Fibroblast of villous mesenchyme (primary cell): ENCODE data around the gene SEPTIN1. TPM values are rescaled to one million over a fixed set of nuclear protein-coding genes. Genes with fewer than 3 reads are reported as not detected.
A peak's percentile ranks its signal among the peaks of the same experiment; 100 is the strongest.

Source experiments
- DNase-seq: peaks from one replicate; pipeline ENCODE4 v3.0.0-alpha.2; 2010; ENCODE audit warnings: low read depth
- H3K4me3 ChIP-seq: 2 replicates; pipeline ENCODE4 v1.5.1; 2011; ENCODE audit warnings: low read depth, mild to moderate bottlenecking, low read length
- total RNA-seq: library from RNA; depleted of rRNA; stranded (reverse); fragments of >200 nt; gene quantifications from 2 replicates; pipeline ENCODE4 v1.2.3, GENCODE V29; 2012
- TF ChIP-seq, protein P1 (sequence below): IDR thresholded peaks from 2 replicates; pipeline ENCODE4 v1.5.1; 2012; ENCODE audit warnings: low read depth, mild to moderate bottlenecking, low read length; ENCODE audit not compliant: insufficient read depth

The SEPTIN1 gene
- total RNA-seq, 1 donor: 0.43 TPM

GRCh38 chr16:30418350-30419181 is 36.2 kb upstream of the SEPTIN1 start:
- DNase-seq: no peak
- peak overlapping the region; percentile 67 for H3K4me3 ChIP-seq
- TF ChIP-seq, protein P1, sequence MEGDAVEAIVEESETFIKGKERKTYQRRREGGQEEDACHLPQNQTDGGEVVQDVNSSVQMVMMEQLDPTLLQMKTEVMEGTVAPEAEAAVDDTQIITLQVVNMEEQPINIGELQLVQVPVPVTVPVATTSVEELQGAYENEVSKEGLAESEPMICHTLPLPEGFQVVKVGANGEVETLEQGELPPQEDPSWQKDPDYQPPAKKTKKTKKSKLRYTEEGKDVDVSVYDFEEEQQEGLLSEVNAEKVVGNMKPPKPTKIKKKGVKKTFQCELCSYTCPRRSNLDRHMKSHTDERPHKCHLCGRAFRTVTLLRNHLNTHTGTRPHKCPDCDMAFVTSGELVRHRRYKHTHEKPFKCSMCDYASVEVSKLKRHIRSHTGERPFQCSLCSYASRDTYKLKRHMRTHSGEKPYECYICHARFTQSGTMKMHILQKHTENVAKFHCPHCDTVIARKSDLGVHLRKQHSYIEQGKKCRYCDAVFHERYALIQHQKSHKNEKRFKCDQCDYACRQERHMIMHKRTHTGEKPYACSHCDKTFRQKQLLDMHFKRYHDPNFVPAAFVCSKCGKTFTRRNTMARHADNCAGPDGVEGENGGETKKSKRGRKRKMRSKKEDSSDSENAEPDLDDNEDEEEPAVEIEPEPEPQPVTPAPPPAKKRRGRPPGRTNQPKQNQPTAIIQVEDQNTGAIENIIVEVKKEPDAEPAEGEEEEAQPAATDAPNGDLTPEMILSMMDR: peak; percentile 21

DNA sequence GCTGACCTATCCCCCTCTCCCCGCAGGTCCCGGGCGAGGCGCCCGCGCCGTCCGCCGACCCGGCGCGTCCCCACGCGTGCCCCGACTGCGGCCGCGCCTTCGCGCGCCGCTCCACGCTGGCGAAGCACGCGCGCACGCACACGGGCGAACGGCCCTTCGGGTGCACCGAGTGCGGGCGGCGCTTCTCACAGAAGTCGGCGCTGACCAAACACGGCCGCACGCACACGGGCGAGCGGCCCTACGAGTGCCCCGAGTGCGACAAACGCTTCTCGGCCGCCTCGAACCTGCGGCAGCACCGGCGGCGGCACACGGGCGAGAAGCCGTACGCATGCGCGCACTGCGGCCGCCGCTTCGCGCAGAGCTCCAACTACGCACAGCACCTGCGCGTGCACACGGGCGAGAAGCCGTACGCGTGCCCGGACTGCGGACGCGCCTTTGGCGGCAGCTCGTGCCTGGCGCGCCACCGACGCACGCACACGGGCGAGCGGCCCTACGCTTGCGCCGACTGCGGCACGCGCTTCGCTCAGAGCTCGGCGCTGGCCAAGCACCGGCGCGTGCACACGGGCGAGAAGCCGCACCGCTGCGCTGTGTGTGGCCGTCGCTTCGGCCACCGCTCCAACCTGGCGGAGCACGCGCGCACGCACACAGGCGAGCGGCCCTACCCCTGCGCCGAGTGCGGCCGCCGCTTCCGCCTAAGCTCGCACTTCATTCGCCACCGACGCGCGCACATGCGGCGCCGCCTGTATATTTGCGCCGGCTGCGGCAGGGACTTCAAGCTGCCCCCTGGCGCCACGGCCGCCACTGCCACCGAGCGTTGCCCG is 35.4 kb upstream of the SEPTIN1 start:
- TF ChIP-seq, protein P1: no peak
- peak; percentile 91 for DNase-seq
- H3K4me3 ChIP-seq: peak overlapping the region; percentile 67

DNA sequence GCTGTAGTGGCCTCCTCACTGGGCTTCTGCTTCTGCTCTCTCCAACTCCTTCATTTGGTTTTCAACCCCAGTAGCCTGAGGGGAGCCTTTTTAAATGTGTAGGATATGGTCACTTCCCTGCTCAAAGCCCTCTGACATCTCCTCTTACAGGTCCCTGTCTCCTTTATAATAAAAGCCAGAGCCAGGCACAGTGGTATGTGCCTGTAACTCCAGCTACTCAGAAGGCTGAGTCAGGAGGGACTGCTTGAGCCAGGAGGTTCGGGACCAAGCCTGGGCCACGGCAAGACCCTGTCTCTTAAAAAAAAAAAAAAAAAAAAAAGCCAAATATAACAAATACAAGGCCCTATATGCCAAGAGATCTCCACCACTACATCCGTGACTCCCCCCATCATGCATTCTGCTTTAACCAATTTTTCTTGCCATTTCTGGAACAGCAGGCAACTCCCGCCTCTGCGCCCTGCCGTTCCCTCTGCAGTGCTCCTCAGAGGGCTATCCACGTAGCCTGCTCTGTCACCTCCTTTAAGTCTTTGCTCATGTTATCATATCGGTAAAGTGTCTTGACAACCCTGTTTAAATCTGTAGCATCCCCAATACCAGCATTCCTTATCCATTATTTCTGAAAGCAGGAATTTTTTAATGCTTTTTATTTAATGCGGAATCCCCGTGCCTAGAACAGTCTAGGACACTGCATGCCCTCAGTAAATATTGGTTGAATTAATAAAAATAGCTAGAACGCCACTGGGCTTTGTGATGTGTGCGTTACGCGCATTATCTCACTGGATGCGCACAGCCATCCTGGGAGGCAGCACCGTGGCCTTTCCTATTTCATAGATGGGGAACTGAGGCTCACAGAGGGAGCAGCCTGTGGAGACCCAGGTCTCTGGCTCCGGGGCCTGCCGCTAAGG is 34.5 kb upstream of the SEPTIN1 start:
- no peak for DNase-seq
- peak overlapping the region; percentile 67 for H3K4me3 ChIP-seq
- TF ChIP-seq, protein P1: no peak

DNA sequence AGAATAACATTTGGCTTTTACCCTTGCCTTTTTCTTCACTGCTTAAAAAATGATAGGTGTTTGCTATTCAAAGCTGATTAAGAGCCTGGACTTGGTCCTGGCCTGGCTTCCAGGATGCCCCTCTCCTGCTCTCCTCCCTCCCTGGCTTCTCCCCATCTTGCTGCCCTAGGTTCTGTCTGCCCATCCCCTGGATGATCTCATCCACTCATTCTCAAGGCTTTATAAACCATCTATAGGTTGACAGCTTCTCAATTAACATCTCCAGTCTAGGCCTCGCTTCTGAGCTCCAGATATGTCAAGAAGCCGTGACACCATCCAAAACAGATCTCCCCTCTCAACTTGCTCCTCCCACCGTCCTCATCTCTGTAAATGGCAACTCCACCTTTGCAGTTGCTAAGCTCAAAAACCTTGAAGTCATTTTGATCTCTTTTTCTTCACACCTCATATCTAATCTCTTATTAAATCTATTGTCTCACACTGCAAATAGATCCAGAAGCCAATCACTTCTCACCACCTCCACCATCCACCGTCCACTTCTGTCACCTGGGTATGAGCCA is 33.8 kb upstream of the SEPTIN1 start:
- TF ChIP-seq, protein P1: no peak
- DNase-seq: no peak
- H3K4me3 ChIP-seq: no peak overlapping the region

DNA sequence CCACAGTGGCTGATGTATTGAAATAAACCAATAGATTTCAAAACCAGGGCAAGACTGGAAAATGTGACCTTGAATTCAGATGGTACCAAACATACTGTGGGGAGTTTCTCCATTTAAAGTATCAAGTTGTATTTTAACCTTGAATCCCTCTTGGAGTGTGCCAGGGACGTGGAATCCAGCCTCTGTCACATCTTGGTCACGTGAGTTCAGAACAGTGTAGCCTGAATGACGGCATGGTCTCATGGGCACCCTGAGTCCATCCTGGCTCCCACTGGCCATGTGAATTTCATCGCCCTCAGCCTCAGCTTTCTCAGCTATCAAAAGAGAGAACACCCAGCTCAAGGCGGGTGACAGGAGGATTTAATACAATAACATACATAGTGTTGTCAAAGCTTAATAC is 31.8 kb upstream of the SEPTIN1 start:
- TF ChIP-seq, protein P1: no peak

DNA sequence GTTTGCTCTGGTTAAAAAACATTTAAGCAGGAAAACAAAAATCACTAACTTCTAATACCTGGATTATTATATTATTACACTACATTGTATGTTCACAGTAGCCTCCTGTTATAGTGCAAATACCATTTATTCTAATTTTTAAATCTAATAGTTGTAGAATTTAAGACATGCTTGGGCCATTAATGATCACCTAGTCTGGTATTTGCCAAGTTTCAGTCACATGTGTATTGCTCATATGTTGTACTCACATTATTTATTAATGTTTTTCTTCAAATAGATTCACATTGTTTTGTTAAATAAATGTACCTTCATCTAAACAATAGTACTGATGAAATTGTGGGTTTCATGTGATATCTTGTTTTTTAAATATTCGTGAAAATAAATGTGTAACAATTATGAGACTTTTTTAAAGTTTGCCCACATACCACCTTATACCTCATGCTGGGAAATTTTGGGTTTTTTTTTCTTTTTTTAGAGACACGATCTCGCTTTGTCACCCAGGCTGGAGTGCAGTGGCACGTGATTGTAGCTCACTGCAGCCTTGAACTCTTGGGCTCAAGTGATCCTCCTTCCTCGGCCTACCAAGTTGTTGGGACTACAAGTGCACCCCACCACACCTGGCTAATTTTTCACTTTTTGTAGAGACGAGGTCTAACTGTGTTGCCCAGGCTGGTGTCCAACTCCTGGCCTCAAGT is 30.9 kb upstream of the SEPTIN1 start:
- DNase-seq: no peak
- H3K4me3 ChIP-seq: no peak overlapping the region
- TF ChIP-seq, protein P1: no peak

More for the DNA sequence above, 31.8 kb upstream of the SEPTIN1 start:
- H3K4me3 ChIP-seq: no peak overlapping the region
- no peak for DNase-seq
